Left lung (tissue), 10 donors: ENCODE data around the gene CDH12. TPM values are rescaled to one million over a fixed set of nuclear protein-coding genes. Genes with fewer than 3 reads are reported as not detected.
"Not testable (repeated sequence)": the region's sequence is repeated elsewhere in the genome, so short reads cannot be mapped to it uniquely, and the experiment has no call there.

Experiments used
- ATAC-seq: fragments of 200-7000 bp; cut with Tn5 transposase; one replicate; pipeline ENCODE4 v1.9.1; 2020; ENCODE audit warnings: moderate library complexity
- DNase-seq, 4 donors: peaks; one replicate each; pipeline ENCODE4 v3.0.0-alpha.2; 2013 to 2020
- H3K27ac ChIP-seq, 2 donors: fragments of 200-600 bp; sonication (generic) in 1 of 2; one replicate each; pipeline versions ENCODE4 v1.5.0 to v1.8.0; 2020 to 2021
- H3K27me3 ChIP-seq, 2 donors: fragments of 200-600 bp; sonication (generic) in 1 of 2; one replicate each; pipeline versions ENCODE4 v1.5.0 to v1.8.0; 2020 to 2021
- H3K36me3 ChIP-seq, 2 donors: fragments of 200-600 bp; sonication (generic) in 1 of 2; one replicate each; pipeline versions ENCODE4 v1.5.0 to v1.8.0; 2020 to 2021
- H3K4me1 ChIP-seq, 2 donors: fragments of 200-600 bp; one replicate each; pipeline ENCODE4 v1.8.0; 2021
- H3K4me3 ChIP-seq, 2 donors: fragments of 200-600 bp; sonication (generic) in 1 of 2; one replicate each; pipeline versions ENCODE4 v1.5.0 to v1.8.0; 2020 to 2021; ENCODE audit warnings: mild to moderate bottlenecking in 1 of 2
- H3K9me3 ChIP-seq, 2 donors: fragments of 200-600 bp; sonication (generic) in 1 of 2; one replicate each; pipeline versions ENCODE4 v1.5.0 to v1.8.0; 2020 to 2021
- CTCF ChIP-seq, 2 donors: fragments of 200-600 bp; sonication (generic) in 1 of 2; IDR thresholded peaks; one replicate each; pipeline versions ENCODE4 v1.5.0 to v1.8.0; 2021; ENCODE audit warnings: antibody characterized with exemption in 2 of 2
- intact Hi-C, 2 donors: fragments of 100-400 bp; cut with DNase I; formaldehyde crosslinking; loops; one replicate each; pipeline versions ENCODE4 v1.11.2 to v1.14.2; 2022
- polyA plus RNA-seq, 6 donors: library from polyadenylated mRNA; unstranded; fragments of 120-200 nt; gene quantifications; one replicate each; pipeline ENCODE4 v1.2.1, GENCODE V29; 2013; ENCODE audit not compliant: insufficient read length in 6 of 6
- total RNA-seq, 2 donors: library from RNA; stranded (reverse); fragmentation: NEBNext Ultra II Directional; extraction: Animal tissue kit (Norgen Biotek cat#: 25700); gene quantifications; one replicate each; pipeline ENCODE4 v1.2.1, GENCODE V29; 2021
- donor health status: DM: no; HTN: yes; CAD: no.
- donor health status: DM: no; HTN: no; CAD: no.

Gene CDH12
- total and polyA plus RNA-seq, 8 donors: 2.6 to 6.5 (median 5.2) TPM; not detected in 2

GRCh38 chr5:22896152-22896551 is 43.0 kb upstream of the CDH12 start:
- Histone ChIP-seq H3K27me3 (no peaks in the 10 kb centered on the region), H3K4me3 (no peak overlapping the region), H3K36me3 (no peaks in the 10 kb centered on the region), H3K4me1 (no peaks in the 10 kb centered on the region), H3K9me3 (peaks cover 0 to 4% of the 10 kb centered on the region in 2 donors), H3K27ac (no peak overlapping the region)
- intact Hi-C loops: no loop called here
- DNase-seq: no peak
- no peak for TF ChIP-seq CTCF (IDR thresholded peaks at IDR 0.05)
- ATAC-seq: no peak

GRCh38 chr5:22892441-22892840 is 39.3 kb upstream of the CDH12 start:
- no peak for TF ChIP-seq CTCF (IDR thresholded peaks at IDR 0.05)
- ATAC-seq: no peak
- Histone ChIP-seq H3K4me3 (no peak overlapping the region), H3K27me3 (no peaks in the 10 kb centered on the region), H3K36me3 (no peaks in the 10 kb centered on the region), H3K9me3 (no peaks in the 10 kb centered on the region), H3K27ac (no peak overlapping the region), H3K4me1 (no peaks in the 10 kb centered on the region)
- no peak for DNase-seq
- intact Hi-C loops: no loop called here

GRCh38 chr5:22889720-22890119 is 36.6 kb upstream of the CDH12 start:
- intact Hi-C loops: no loop called here
- DNase-seq (no peak), ATAC-seq (no peak)
- H3K9me3 ChIP-seq: no peaks in the 10 kb centered on the region
- no peak overlapping the region for H3K27ac ChIP-seq
- H3K4me1 ChIP-seq: no peaks in the 10 kb centered on the region
- no peaks in the 10 kb centered on the region for H3K36me3 ChIP-seq
- TF ChIP-seq CTCF (IDR thresholded peaks at IDR 0.05): no peak
- no peak overlapping the region for H3K4me3 ChIP-seq
- H3K27me3 ChIP-seq: no peaks in the 10 kb centered on the region

- Histone ChIP-seq H3K36me3 (no peaks in the 10 kb centered on the region), H3K4me1 (no peaks in the 10 kb centered on the region), H3K27me3 (no peaks in the 10 kb centered on the region), H3K9me3 (no peaks in the 10 kb centered on the region), H3K4me3 (no peak overlapping the region), H3K27ac (no peak overlapping the region)
- no peak for TF ChIP-seq CTCF (IDR thresholded peaks at IDR 0.05)
- ATAC-seq (no peak), DNase-seq (no peak)
- intact Hi-C loops: no loop called here
Observed at GRCh38 chr5:22887566-22887965, 34.4 kb upstream of the CDH12 start.

GRCh38 chr5:22858911-22859310 is 5.8 kb upstream of the CDH12 start:
- ATAC-seq, intact Hi-C loops, H3K27me3 ChIP-seq, H3K36me3 ChIP-seq, H3K4me1 ChIP-seq, H3K27ac ChIP-seq, H3K4me3 ChIP-seq, H3K9me3 ChIP-seq, DNase-seq: not testable (repeated sequence)

GRCh38 chr5:22855824-22856223 is 2.7 kb upstream of the CDH12 start:
- ATAC-seq: no peak
- Histone ChIP-seq H3K4me1 (no peaks in the 10 kb centered on the region), H3K27ac (no peak overlapping the region), H3K36me3 (no peaks in the 10 kb centered on the region), H3K27me3 (peaks cover 0 to 19% of the 10 kb centered on the region in 2 donors), H3K4me3 (no peak overlapping the region), H3K9me3 (no peaks in the 10 kb centered on the region)
- no peak for TF ChIP-seq CTCF (IDR thresholded peaks at IDR 0.05)
- no peak for DNase-seq
- intact Hi-C loops: no loop called here
